Peyer's patch (tissue), 4 donors: ENCODE data around the gene CNPY1.

ENCODE experiments used
- POLR2A ChIP-seq, 2 donors: fragments of 450-650 bp; IDR thresholded peaks; one replicate each; pipeline ENCODE4 v1.5.1; 2017; ENCODE audit warnings: antibody characterized with exemption in 2 of 2, mild to moderate bottlenecking in 2 of 2, moderate library complexity in 2 of 2
- TF ChIP-seq, protein P1 (sequence below), 6 experiments: fragments of 450-650 bp in 4 of 6; fragments of 200-600 bp in 2 of 6; sonication (generic) in 1 of 6; IDR thresholded peaks; one replicate each; pipeline ENCODE4 v1.5.1; 2017 to 2019; ENCODE audit warnings: antibody characterized with exemption in 6 of 6, mild to moderate bottlenecking in 3 of 6, moderate library complexity in 1 of 6

DNA sequence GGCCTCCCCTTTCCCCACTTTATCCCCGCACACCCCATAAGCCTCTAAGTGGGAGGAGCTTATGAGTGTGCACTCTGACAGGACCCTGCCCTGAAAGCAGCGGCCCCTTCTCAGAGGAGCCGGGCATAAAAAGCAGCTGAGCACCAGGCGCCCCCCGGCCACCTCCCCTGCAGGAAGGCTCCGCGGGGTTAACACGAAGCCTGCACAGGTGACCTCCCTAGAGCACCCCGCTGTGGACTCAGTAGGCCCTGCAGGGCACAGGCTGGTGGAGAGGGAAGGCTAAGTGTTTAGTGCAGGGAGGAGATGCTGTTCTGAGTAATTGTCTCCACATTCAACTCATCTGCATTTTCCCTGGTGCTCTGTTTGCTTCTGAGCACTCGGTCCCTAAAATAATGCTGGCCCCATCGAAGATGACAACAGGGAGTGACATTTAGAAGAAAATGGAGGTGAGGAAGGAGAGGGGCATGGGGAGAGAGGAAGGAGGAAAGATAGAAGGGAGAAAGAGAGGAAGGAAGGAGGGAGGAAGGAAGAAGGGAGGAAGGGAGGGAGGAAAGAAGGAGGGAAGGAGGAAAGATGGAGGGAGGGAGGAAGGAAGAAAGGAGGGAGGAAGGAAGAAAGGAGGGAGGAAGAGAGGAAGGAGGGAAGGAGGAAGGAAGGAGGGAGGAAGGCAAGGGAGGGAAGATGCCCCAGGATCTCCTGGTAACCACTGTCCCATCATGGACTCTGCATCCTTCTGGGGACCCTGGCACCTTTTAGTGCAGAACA, 25.4 kb upstream of the CNPY1 start:
- TF ChIP-seq, protein P1, sequence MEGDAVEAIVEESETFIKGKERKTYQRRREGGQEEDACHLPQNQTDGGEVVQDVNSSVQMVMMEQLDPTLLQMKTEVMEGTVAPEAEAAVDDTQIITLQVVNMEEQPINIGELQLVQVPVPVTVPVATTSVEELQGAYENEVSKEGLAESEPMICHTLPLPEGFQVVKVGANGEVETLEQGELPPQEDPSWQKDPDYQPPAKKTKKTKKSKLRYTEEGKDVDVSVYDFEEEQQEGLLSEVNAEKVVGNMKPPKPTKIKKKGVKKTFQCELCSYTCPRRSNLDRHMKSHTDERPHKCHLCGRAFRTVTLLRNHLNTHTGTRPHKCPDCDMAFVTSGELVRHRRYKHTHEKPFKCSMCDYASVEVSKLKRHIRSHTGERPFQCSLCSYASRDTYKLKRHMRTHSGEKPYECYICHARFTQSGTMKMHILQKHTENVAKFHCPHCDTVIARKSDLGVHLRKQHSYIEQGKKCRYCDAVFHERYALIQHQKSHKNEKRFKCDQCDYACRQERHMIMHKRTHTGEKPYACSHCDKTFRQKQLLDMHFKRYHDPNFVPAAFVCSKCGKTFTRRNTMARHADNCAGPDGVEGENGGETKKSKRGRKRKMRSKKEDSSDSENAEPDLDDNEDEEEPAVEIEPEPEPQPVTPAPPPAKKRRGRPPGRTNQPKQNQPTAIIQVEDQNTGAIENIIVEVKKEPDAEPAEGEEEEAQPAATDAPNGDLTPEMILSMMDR (IDR thresholded peaks at IDR 0.05) = no peak
- TF ChIP-seq POLR2A (IDR thresholded peaks at IDR 0.05) = no peak
